Sigmoid colon (tissue), 4 donors: Measurements from ENCODE around the gene TOX3.

ENCODE experiments used
- POLR2A ChIP-seq, 2 donors: fragments of 450-650 bp; IDR thresholded peaks; one replicate each; pipeline ENCODE4 v1.6.1; 2016; ENCODE audit warnings: antibody characterized with exemption in 2 of 2, mild to moderate bottlenecking in 2 of 2, moderate library complexity in 2 of 2
- POLR2AphosphoS5 ChIP-seq, 4 donors: sonication (generic); formaldehyde crosslinking; IDR thresholded peaks; one replicate each; pipeline ENCODE4 v1.6.1; 2017; ENCODE audit warnings: antibody characterized with exemption in 4 of 4
- TF ChIP-seq, protein P1 (sequence below), 4 experiments: fragments of 450-650 bp in 3 of 4; fragments of 200-600 bp in 1 of 4; IDR thresholded peaks; one replicate each; pipeline ENCODE4 v1.5.1; 2016 to 2019; ENCODE audit warnings: antibody characterized with exemption in 4 of 4, mild to moderate bottlenecking in 3 of 4, moderate library complexity in 2 of 4

DNA sequence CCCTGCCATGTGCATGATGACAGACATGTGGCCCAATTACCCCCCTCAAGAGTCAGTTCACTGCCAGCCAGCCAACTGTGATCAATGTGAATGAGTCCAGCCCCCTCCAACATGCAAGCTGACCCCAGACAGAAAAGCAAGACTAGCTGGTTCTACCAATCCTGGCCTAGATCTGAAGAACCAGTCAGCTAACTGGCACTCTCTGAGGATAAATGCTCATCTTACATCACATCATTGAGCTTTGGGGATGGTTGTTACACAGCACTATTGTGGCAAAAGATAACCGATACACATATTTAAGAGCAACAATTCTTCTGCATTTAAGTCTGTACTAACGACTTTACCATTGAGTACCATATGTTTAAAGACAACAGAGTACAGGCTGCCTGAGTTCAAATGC lies 106.7 kb downstream of the TOX3 start:
- TF ChIP-seq, protein P1, sequence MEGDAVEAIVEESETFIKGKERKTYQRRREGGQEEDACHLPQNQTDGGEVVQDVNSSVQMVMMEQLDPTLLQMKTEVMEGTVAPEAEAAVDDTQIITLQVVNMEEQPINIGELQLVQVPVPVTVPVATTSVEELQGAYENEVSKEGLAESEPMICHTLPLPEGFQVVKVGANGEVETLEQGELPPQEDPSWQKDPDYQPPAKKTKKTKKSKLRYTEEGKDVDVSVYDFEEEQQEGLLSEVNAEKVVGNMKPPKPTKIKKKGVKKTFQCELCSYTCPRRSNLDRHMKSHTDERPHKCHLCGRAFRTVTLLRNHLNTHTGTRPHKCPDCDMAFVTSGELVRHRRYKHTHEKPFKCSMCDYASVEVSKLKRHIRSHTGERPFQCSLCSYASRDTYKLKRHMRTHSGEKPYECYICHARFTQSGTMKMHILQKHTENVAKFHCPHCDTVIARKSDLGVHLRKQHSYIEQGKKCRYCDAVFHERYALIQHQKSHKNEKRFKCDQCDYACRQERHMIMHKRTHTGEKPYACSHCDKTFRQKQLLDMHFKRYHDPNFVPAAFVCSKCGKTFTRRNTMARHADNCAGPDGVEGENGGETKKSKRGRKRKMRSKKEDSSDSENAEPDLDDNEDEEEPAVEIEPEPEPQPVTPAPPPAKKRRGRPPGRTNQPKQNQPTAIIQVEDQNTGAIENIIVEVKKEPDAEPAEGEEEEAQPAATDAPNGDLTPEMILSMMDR (IDR thresholded peaks at IDR 0.05): no peak
- no peak for TF ChIP-seq POLR2A (IDR thresholded peaks at IDR 0.05)
- TF ChIP-seq POLR2AphosphoS5 (IDR thresholded peaks at IDR 0.05): no peak
